Kidney epithelial cell (primary cell): Measurements from ENCODE around the gene C12orf42. TPM values are rescaled to one million over a fixed set of nuclear protein-coding genes. Genes with fewer than 3 reads are reported as not detected.

Experiments used
- DNase-seq: peaks from one replicate; pipeline ENCODE4 v3.0.0-alpha.2; 2010; ENCODE audit warnings: low read depth
- H3K27me3 ChIP-seq: 2 replicates; pipeline ENCODE4 v1.6.0; 2011; ENCODE audit warnings: low read length; ENCODE audit not compliant: control insufficient read depth, insufficient read depth
- H3K36me3 ChIP-seq: 2 replicates; pipeline ENCODE4 v1.5.1; 2011; ENCODE audit warnings: low read length; ENCODE audit not compliant: control insufficient read depth, insufficient read depth
- H3K4me3 ChIP-seq: 2 replicates; pipeline ENCODE4 v1.5.1; 2011; ENCODE audit warnings: low read depth, mild to moderate bottlenecking, control low read depth, low read length
- CTCF ChIP-seq: IDR thresholded peaks from 2 replicates; pipeline ENCODE4 v1.5.1; 2011; ENCODE audit warnings: mild to moderate bottlenecking, moderate library complexity, low read length, control low read depth, inconsistent platforms; ENCODE audit not compliant: insufficient read depth, poor library complexity, severe bottlenecking
- total RNA-seq: library from RNA; depleted of rRNA; stranded (reverse); fragments of >200 nt; gene quantifications from 2 replicates; pipeline ENCODE4 v1.2.3, GENCODE V29; 2015

C12orf42 gene
- total RNA-seq, 1 donor from 2014 or later, result not detected

GRCh38 chr12:103517161-103517560 is 21.4 kb upstream of the C12orf42 start:
- H3K27me3 ChIP-seq, result no peaks in the 10 kb centered on the region
- no peak overlapping the region for H3K4me3 ChIP-seq
- no peaks in the 10 kb centered on the region for H3K36me3 ChIP-seq
- no peak for DNase-seq
- TF ChIP-seq CTCF, result no peak

- Histone ChIP-seq H3K36me3 (no peaks in the 10 kb centered on the region), H3K4me3 (no peak overlapping the region), H3K27me3 (no peaks in the 10 kb centered on the region)
- no peak for DNase-seq
- TF ChIP-seq CTCF, result no peak
Observed at GRCh38 chr12:103515341-103515740, 19.6 kb upstream of the C12orf42 start.

DNA sequence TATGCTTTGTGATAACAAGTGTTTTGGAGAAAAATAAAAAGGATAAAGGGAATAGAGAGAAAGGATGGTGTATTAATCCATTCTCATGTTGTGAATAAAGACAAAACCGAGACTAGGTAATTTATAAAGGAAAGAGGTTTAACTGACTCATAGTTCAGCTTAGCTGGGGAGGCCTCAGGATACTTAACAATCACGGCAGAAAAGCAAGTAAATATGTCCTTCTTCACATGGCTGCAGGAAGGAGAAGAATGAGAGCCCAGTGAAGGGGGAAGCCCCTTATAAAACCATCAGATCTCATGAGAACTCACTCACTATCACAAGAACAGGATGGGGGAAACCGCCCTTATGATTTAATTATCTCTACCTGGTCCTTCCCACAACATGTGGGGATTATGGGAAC is 18.1 kb upstream of the C12orf42 start:
- no peak for TF ChIP-seq CTCF
- H3K4me3 ChIP-seq, result no peak overlapping the region
- H3K36me3 ChIP-seq, result no peaks in the 10 kb centered on the region
- no peak for DNase-seq
- H3K27me3 ChIP-seq, result no peaks in the 10 kb centered on the region

GRCh38 chr12:103505371-103506236 is 9.8 kb upstream of the C12orf42 start:
- DNase-seq, result peak; percentile 95
- H3K36me3 ChIP-seq, result no peaks in the 10 kb centered on the region
- TF ChIP-seq CTCF, result no peak
- no peak overlapping the region for H3K4me3 ChIP-seq
- H3K27me3 ChIP-seq, result no peaks in the 10 kb centered on the region

- TF ChIP-seq CTCF, result no peak
- Histone ChIP-seq H3K27me3 (no peaks in the 10 kb centered on the region), H3K4me3 (no peak overlapping the region), H3K36me3 (no peaks in the 10 kb centered on the region)
- DNase-seq, result no peak
Observed at GRCh38 chr12:103504606-103505005, 8.8 kb upstream of the C12orf42 start.
